ENCODE measurements around the gene LIPF.

GRCh38 chr10:88670497-88670896 lies 6.3 kb downstream of the LIPF start:
- no peak for TF ChIP-seq CTCF (conservative IDR thresholded peaks at IDR 0.05 in 1 of 2, IDR thresholded peaks at IDR 0.05 in 1 of 2; ENCODE audit: extremely low read depth in 1 of 2, insufficient read depth in 1 of 2, low read depth in 1 of 2, low read length in 2 of 2)
- no peak for TF ChIP-seq EZH2 (IDR thresholded peaks at IDR 0.05; ENCODE audit: borderline replicate concordance, low read length)

All from mammary epithelial cell (primary cell).